ENCODE measurements around the gene RPS25. TPM values are rescaled to one million over a fixed set of nuclear protein-coding genes. Genes with fewer than 3 reads are reported as not detected.
A peak's percentile ranks its signal among the peaks of the same experiment; 100 is the strongest.

Gene RPS25
- polyA plus RNA-seq, 1 of the 3 experiments (the other 2 are of a cell fraction), result 2,688 TPM

- Histone ChIP-seq H3K79me2 (ENCODE audit: insufficient read depth) (peaks cover 73% of the 10 kb centered on the region), H3K36me3 (replicated peaks in 1 of 2; ENCODE audit: control insufficient read depth in 1 of 2, insufficient read depth in 2 of 2, low read length in 1 of 2) (peaks cover 49 to 55% of the 10 kb centered on the region in 2 experiments), H3K9me3 (no peaks in the 10 kb centered on the region), H3K4me3 (ENCODE audit: low read depth in 2 of 2, low read length in 1 of 2) (peak overlapping the region; percentile 69 to 97), H4K20me1 (ENCODE audit: insufficient read depth) (peaks cover 16% of the 10 kb centered on the region), H3K4me2 (peak overlapping the region; percentile 91), H3K27ac (ENCODE audit: low read depth in 2 of 2, low read length in 1 of 2) (peak overlapping the region; percentile 2 to 92; a peak in 2 of 4 replicates), H3F3A (replicated peaks; ENCODE audit: insufficient read depth) (peaks cover 45% of the 10 kb centered on the region), H3K4me1 (ENCODE audit: control insufficient read depth in 1 of 2, insufficient read depth in 2 of 2, low read depth in 1 of 2, low read length in 1 of 2) (peaks cover 18% of the 10 kb centered on the region in 2 experiments; a peak in 3 of 4 replicates), H3K27me3 (ENCODE audit: insufficient read depth) (no peaks in the 10 kb centered on the region), H3K9me2 (no peaks in the 10 kb centered on the region), H3K9ac (peak overlapping the region; percentile 95; the same call in 1 of the 2 replicates), H2AFZ (ENCODE audit: low read depth) (no peak overlapping the region)
- ChIA-PET CTCF (interaction anchor here (0.9 to 3.9 kb wide), 5 partner anchors 13 to 327 kb away, joined by 3 to 13 read pairs (median 5); partner anchors contain the start of gene CENATAC), POLR2A (interaction anchor here (0.7 to 1.7 kb wide), 3 partner anchors 9 to 40 kb away, joined by 3 to 6 read pairs (median 3); partner anchors contain the start of gene HYOU1)
- DNase-seq, result no peak
- 57% methylated on average over 14 of the region's 14 CpGs for WGBS (ENCODE audit: low lambda C conversion rate)
- no peak for TF ChIP-seq RAD21 (IDR thresholded peaks at IDR 0.05; ENCODE audit: low read length)
Observed at GRCh38 chr11:119016216-119017009, 1.7 kb downstream of the RPS25 start.

- no peak for DNase-seq
- peaks cover 46% of the 10 kb centered on the region for H3F3A ChIP-seq (replicated peaks; ENCODE audit: insufficient read depth)
- H2AFZ ChIP-seq (ENCODE audit: low read depth), result no peak overlapping the region
- peaks cover 50 to 52% of the 10 kb centered on the region in 2 experiments for H3K36me3 ChIP-seq (replicated peaks in 1 of 2; ENCODE audit: control insufficient read depth in 1 of 2, insufficient read depth in 2 of 2, low read length in 1 of 2)
- H3K4me3 ChIP-seq (ENCODE audit: low read depth in 2 of 2, low read length in 1 of 2), result no peak overlapping the region
- no peaks in the 10 kb centered on the region for H3K27me3 ChIP-seq (ENCODE audit: insufficient read depth)
- H3K9ac ChIP-seq, result no peak overlapping the region
- H4K20me1 ChIP-seq (ENCODE audit: insufficient read depth), result peaks cover 14% of the 10 kb centered on the region
- H3K79me2 ChIP-seq (ENCODE audit: insufficient read depth), result peaks cover 60% of the 10 kb centered on the region
- no peak overlapping the region; a peak in 1 of 4 replicates for H3K27ac ChIP-seq (ENCODE audit: low read depth in 2 of 2, low read length in 1 of 2)
- ChIA-PET CTCF (interaction anchor here (1.7 to 3.9 kb wide), 3 partner anchors 15 to 325 kb away, joined by 5 to 13 read pairs (median 6); partner anchors contain the start of gene CENATAC), POLR2A (interaction anchor here (1.1 to 1.7 kb wide), 3 partner anchors 11 to 41 kb away, joined by 3 to 6 read pairs (median 4); partner anchors contain the start of gene HYOU1)
- H3K4me1 ChIP-seq (ENCODE audit: control insufficient read depth in 1 of 2, insufficient read depth in 2 of 2, low read depth in 1 of 2, low read length in 1 of 2), result peaks cover 13 to 16% of the 10 kb centered on the region in 2 experiments; a peak in 3 of 4 replicates
- H3K9me3 ChIP-seq, result no peaks in the 10 kb centered on the region
- H3K4me2 ChIP-seq, result no peak overlapping the region
- no peak for TF ChIP-seq IRF3 (IDR thresholded peaks at IDR 0.05; ENCODE audit: low read depth, low read length)
- no peak for TF ChIP-seq CHD2 (IDR thresholded peaks at IDR 0.05; ENCODE audit: low read length, partially characterized antibody)
- peak; percentile 4; the same call in 1 of the 2 replicates for TF ChIP-seq JUND (IDR thresholded peaks at IDR 0.05)
- TF ChIP-seq POLR2AphosphoS5 (IDR thresholded peaks at IDR 0.05; ENCODE audit: low read depth, low read length), result 0 out of 2 replicates have a peak, but pooled peaks have one; percentile 24
- H3K9me2 ChIP-seq, result no peaks in the 10 kb centered on the region
- 73% methylated on average over 8 of the region's 8 CpGs for WGBS (ENCODE audit: low lambda C conversion rate)
Observed at GRCh38 chr11:119015054-119015611, 3.0 kb downstream of the RPS25 start.

Data from SK-N-SH (cell line).